Neutrophil (primary cell): ENCODE measurements around the gene ATL1.
"Not testable (repeated sequence)": the region's sequence is repeated elsewhere in the genome, so short reads cannot be mapped to it uniquely, and the experiment has no call there.

Experiments used
- H3K27ac ChIP-seq: fragments of 200-600 bp; sonication (generic); 2 replicates; pipeline ENCODE4 v1.5.1; 2016; ENCODE audit warnings: mild to moderate bottlenecking, moderate library complexity
- H3K27me3 ChIP-seq: fragments of 200-600 bp; sonication (generic); 2 replicates; pipeline ENCODE4 v1.6.0; 2016; ENCODE audit warnings: mild to moderate bottlenecking
- H3K36me3 ChIP-seq: fragments of 200-600 bp; sonication (generic); 2 replicates; pipeline ENCODE4 v1.5.1; 2017
- H3K4me1 ChIP-seq, 2 experiments: fragments of 200-600 bp in 1 of 2; sonication (generic) in 1 of 2; 1 replicate in 1 of 2; 2 replicates in 1 of 2; pipeline versions ENCODE4 v1.5.1 to v1.6.1; 2013 to 2016; ENCODE audit warnings: low read depth in 1 of 2, low read length in 1 of 2, mild to moderate bottlenecking in 1 of 2, moderate library complexity in 1 of 2; ENCODE audit not compliant: control insufficient read depth in 1 of 2, insufficient read depth in 1 of 2
- H3K4me3 ChIP-seq, 2 experiments: fragments of 200-600 bp in 1 of 2; sonication (generic) in 1 of 2; 1 replicate in 1 of 2; 2 replicates in 1 of 2; pipeline ENCODE4 v1.5.1; 2013 to 2016; ENCODE audit warnings: low read depth in 1 of 2, low read length in 1 of 2, mild to moderate bottlenecking in 1 of 2, moderate library complexity in 1 of 2
- H3K9me3 ChIP-seq: fragments of 200-600 bp; sonication (generic); 2 replicates; pipeline ENCODE4 v1.5.1; 2016
- TF ChIP-seq, protein P1 (sequence below): fragments of 200-600 bp; sonication (generic); IDR thresholded peaks from 2 replicates; pipeline ENCODE4 v1.5.1; 2016; ENCODE audit warnings: antibody characterized with exemption

The ATL1 gene

DNA sequence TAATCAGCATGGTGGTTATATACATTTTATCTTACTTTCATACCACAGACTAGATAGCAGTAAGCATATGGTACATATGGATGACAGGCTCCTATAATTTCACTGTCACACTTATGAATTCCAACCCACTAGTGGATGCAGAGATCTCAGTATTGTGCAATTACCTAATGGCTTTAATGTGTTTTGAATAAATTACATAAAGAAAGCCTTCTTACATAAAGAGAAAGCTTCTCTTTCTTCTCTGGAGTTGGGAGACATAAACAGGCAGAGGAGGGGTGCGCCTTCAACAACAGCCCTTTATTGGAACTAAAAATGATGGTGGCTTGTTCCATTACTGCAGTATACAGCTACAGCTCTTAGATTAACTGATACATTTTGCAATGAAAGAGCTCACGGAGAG is 55.6 kb downstream of the ATL1 start:
- no peaks in the 10 kb centered on the region for H3K36me3 ChIP-seq
- H3K27me3 ChIP-seq, result no peaks in the 10 kb centered on the region
- H3K4me1 ChIP-seq, result no peaks in the 10 kb centered on the region
- TF ChIP-seq, protein P1, sequence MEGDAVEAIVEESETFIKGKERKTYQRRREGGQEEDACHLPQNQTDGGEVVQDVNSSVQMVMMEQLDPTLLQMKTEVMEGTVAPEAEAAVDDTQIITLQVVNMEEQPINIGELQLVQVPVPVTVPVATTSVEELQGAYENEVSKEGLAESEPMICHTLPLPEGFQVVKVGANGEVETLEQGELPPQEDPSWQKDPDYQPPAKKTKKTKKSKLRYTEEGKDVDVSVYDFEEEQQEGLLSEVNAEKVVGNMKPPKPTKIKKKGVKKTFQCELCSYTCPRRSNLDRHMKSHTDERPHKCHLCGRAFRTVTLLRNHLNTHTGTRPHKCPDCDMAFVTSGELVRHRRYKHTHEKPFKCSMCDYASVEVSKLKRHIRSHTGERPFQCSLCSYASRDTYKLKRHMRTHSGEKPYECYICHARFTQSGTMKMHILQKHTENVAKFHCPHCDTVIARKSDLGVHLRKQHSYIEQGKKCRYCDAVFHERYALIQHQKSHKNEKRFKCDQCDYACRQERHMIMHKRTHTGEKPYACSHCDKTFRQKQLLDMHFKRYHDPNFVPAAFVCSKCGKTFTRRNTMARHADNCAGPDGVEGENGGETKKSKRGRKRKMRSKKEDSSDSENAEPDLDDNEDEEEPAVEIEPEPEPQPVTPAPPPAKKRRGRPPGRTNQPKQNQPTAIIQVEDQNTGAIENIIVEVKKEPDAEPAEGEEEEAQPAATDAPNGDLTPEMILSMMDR, result no peak
- H3K27ac ChIP-seq, result no peak overlapping the region
- no peak overlapping the region for H3K4me3 ChIP-seq
- H3K9me3 ChIP-seq, result no peaks in the 10 kb centered on the region

DNA sequence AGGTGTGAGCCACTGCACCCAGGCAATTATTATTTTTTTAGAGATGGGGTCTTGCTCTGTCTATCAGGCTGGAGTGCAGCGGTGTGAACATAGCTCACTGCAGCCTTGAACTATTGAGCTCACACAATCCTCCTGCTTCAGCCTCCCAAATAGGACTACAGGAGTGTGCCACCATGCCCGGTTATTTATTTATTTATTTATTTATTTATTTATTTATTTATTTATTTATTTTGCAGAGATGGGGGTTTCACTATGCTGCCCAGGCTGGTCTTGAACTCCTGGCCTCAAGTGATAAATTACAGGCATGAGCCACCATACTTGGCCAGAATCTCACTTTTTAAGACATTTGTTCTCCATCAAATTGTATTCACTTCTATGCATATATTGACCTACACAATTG is 56.3 kb downstream of the ATL1 start:
- Histone ChIP-seq H3K36me3 (no peaks in the 10 kb centered on the region), H3K4me3 (no peak overlapping the region), H3K27me3 (no peaks in the 10 kb centered on the region), H3K4me1 (no peaks in the 10 kb centered on the region), H3K9me3 (no peaks in the 10 kb centered on the region), H3K27ac (no peak overlapping the region)
- TF ChIP-seq, protein P1, result no peak

DNA sequence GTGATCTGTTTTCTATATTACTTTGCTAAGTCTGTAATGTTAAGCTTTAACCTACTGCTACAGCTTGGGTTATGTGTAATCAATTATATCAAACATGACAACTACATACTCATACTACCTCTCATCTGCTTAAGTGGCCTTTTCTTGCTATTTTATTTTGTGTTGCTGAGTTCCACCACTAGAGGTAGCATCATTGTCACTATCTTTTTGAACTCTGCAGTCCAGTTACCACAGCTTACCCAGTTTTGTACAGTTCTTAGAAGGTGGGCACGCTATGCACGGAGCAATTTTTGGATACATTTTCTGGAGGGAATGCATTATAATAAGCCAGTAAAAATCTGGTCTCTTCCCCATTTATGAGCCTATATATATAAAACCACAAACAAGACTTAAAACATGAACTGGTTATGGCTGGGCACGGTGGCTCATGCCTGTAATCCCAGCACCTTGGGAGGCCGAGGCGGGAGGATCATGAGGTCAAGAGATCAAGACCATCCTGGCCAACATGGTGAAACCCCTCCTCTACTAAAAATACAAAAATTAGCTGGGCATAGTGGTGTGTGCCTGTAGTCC is 59.7 kb downstream of the ATL1 start:
- H3K4me3 ChIP-seq, result no peak overlapping the region
- TF ChIP-seq, protein P1, result no peak
- no peaks in the 10 kb centered on the region for H3K9me3 ChIP-seq
- H3K36me3 ChIP-seq, result no peaks in the 10 kb centered on the region
- no peaks in the 10 kb centered on the region for H3K4me1 ChIP-seq
- H3K27me3 ChIP-seq, result no peaks in the 10 kb centered on the region
- H3K27ac ChIP-seq, result no peak overlapping the region

DNA sequence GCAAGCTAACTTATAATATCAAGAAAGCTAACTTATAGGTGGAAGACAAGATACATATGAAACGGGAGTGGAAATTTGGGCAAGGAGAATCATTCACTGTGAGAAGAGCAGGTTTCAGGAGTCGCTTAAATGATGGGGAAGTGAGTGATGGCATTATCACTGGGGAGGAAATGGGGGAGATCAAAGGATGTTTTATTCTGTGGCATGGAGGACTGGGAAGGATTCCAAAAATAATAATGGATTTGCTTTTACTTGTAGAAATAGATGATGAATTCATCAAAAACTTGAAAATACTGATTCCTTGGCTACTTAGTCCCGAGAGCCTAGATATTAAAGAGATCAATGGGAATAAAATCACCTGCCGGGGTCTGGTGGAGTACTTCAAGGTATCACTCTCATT is 60.4 kb downstream of the ATL1 start:
- Histone ChIP-seq H3K4me3 (no peak overlapping the region), H3K36me3 (no peaks in the 10 kb centered on the region), H3K4me1 (no peaks in the 10 kb centered on the region), H3K9me3 (no peaks in the 10 kb centered on the region), H3K27me3 (no peaks in the 10 kb centered on the region), H3K27ac (no peak overlapping the region)
- TF ChIP-seq, protein P1, result no peak

DNA sequence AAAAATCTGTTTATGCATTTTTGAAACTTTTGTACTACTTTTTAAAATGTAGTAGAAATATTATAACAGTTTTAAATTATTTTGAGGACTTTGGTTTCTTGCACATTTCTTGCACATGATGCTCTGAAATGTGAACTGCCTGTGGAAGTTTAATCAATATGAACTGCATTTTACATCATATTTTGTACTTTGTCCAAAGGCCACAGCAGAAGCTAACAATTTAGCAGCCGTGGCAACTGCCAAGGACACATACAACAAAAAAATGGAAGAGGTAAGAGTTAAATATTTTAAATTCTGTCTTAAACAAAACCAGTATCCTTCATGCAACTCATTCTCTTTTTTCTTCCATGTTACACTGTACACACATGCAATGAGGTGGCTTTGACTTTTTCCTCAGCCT is 63.0 kb downstream of the ATL1 start:
- H3K9me3 ChIP-seq, result no peaks in the 10 kb centered on the region
- H3K4me3 ChIP-seq, result no peak overlapping the region
- no peaks in the 10 kb centered on the region for H3K27me3 ChIP-seq
- no peaks in the 10 kb centered on the region for H3K36me3 ChIP-seq
- TF ChIP-seq, protein P1, result no peak
- no peaks in the 10 kb centered on the region for H3K4me1 ChIP-seq
- no peak overlapping the region for H3K27ac ChIP-seq

DNA sequence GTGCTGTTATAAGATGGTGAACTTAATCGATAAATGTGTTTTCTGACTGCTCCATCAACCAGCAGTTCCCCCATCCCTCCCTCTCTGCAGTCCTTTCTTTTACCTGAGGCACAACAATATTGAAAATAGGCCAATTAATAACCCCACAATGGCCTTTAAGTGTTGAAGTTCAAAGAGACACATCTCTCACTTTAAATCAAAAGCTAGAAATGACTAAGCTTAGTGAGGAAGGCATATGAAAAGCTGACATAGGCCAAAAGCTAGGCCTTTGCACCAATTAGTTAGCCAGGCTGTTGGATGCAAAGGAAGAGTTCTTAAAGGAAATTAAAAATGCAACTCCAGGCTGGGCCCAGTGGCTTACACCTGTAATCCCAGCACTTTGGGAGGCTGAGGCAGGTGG is 64.5 kb downstream of the ATL1 start:
- Histone ChIP-seq H3K27ac (no peak overlapping the region), H3K4me3 (no peak overlapping the region), H3K9me3 (no peaks in the 10 kb centered on the region), H3K27me3 (no peaks in the 10 kb centered on the region), H3K4me1 (no peaks in the 10 kb centered on the region), H3K36me3 (no peaks in the 10 kb centered on the region)
- TF ChIP-seq, protein P1, result no peak

DNA sequence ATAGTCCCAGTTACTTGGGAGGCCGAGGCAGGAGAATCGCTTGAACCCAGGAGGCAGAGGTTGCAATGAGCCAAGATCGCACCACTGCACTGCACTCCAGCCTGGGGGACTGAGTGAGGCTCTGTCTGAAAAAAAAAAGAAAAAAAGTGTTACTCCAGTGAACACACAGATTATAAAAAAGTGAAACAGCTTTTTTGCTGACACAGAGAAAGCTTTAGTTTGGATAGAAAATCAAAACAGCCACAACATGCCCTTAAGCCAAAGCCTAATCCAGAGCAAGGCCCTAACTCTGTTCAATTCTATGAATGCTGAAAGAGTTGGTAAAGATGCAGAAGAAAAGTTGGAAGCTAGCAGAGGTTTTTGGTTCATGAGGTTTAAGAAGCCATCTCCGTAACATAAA is 65.0 kb downstream of the ATL1 start:
- H3K9me3 ChIP-seq, H3K36me3 ChIP-seq, H3K27ac ChIP-seq, H3K4me3 ChIP-seq, H3K27me3 ChIP-seq, H3K4me1 ChIP-seq: not testable (repeated sequence)
